Subcutaneous adipose tissue (tissue), 4 donors: ENCODE data around the gene SPTY2D1. TPM values are rescaled to one million over a fixed set of nuclear protein-coding genes. Genes with fewer than 3 reads are reported as not detected.

ENCODE experiments used
- total RNA-seq, 4 donors: library from RNA; depleted of rRNA; stranded (reverse); fragments of >200 nt; gene quantifications; one replicate each; pipeline ENCODE4 v1.1.0, GENCODE V29; 2016
- TF ChIP-seq, protein P1 (sequence below): fragments of 450-650 bp; IDR thresholded peaks from one replicate; pipeline ENCODE4 v1.5.1; 2016; ENCODE audit warnings: low read depth, mild to moderate bottlenecking, control low read depth, antibody characterized with exemption, moderate library complexity

The SPTY2D1 gene
- total RNA-seq, 4 donors from 2014 or later: 16.7 to 22.6 (median 20.2) TPM

DNA sequence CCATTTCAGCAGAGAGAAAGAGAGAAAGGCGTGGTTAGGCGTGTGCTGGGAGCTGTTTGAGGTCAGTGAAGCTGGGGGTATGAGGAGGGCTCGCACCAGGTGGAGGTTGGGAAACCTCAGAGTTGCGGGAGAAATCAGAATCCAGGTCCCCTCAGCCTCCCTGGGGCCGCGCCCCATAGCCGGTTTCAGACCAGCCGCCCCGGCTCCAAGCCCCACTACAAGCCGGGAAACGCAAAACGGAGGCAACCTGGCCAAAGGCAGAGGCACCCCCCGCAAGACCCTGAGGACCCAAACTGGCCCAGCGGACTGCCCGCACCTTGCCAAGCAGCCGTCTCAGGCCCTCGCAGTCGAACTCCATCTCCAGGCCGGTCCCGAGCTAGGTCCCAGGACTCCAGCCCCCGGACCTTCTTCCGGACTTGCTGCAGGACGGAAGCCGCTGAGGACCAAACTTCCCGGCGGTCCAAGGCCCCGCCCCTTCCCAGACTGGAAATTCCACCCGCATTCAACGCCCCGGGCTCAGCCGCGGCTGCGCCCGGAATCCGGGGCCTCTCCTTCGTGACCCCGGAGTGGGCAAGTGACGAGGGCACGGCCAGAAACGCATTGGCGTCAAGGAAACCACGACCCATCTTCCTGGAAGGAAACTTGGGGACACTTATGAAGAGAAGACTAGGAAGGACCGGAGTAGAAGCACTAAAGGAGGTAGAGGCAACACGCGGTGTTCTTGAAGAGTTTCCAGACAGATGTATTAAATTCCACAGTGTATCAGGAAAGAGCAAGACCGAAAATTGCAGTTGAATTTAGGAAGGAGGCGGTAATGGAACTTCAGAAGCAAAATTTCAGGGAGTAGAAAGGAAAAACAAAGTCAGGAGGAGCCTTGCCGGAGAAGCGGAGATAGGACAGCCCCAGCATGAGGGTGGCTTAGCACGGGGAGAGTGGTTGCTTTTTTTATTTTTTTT is 45.6 kb downstream of the SPTY2D1 start, which contains the start of gene UEVLD:
Gene UEVLD, minus strand, starts transcription at position 438 of the 956 bp plus-strand sequence. Its CDS starts 80 bp downstream, at position 358.
- TF ChIP-seq, protein P1, sequence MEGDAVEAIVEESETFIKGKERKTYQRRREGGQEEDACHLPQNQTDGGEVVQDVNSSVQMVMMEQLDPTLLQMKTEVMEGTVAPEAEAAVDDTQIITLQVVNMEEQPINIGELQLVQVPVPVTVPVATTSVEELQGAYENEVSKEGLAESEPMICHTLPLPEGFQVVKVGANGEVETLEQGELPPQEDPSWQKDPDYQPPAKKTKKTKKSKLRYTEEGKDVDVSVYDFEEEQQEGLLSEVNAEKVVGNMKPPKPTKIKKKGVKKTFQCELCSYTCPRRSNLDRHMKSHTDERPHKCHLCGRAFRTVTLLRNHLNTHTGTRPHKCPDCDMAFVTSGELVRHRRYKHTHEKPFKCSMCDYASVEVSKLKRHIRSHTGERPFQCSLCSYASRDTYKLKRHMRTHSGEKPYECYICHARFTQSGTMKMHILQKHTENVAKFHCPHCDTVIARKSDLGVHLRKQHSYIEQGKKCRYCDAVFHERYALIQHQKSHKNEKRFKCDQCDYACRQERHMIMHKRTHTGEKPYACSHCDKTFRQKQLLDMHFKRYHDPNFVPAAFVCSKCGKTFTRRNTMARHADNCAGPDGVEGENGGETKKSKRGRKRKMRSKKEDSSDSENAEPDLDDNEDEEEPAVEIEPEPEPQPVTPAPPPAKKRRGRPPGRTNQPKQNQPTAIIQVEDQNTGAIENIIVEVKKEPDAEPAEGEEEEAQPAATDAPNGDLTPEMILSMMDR: no peak

DNA sequence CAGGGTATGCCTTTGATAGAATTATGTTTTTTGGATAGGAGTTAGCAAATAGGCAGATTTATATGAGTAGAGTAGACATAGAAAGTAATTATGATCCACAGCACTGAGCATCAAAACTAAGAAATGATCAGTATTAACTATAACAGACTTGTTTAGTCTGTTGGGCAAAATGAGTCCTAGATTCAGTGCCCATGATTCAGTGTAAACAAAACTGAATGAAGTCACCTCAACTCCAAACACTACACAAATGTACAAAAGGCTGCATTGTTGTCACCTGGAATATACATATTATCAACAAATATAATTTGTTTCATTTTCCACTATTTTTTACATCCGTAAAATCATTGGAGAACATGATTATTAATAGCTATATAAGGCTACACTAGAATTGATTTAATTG is 52.3 kb downstream of the SPTY2D1 start:
- TF ChIP-seq, protein P1: no peak

- TF ChIP-seq, protein P1: no peak
Observed at GRCh38 chr11:18580113-18580766, 53.9 kb downstream of the SPTY2D1 start.

- TF ChIP-seq, protein P1: no peak
Observed at GRCh38 chr11:18578975-18579598, 55.1 kb downstream of the SPTY2D1 start.

- TF ChIP-seq, protein P1: no peak
Observed at GRCh38 chr11:18575361-18575760, 58.8 kb downstream of the SPTY2D1 start.

DNA sequence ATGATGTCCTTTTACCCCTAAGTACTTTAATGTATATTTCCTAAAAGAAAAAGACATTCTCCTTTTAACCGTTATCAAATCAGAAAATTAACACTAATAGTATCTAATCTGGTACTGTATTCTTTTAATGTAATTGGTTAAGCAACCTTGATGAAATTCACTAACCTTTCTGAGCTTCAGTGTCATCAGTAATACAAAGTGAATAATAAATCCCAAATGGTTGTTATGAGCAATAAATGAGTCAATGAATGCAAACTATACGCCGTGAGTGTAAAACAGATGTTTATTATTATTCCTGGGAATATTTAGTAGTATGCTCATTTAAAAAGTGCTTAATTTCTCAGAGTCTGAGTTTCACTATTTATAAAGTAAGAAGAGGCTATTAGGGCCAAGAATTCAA is 67.1 kb downstream of the SPTY2D1 start:
- TF ChIP-seq, protein P1: no peak

DNA sequence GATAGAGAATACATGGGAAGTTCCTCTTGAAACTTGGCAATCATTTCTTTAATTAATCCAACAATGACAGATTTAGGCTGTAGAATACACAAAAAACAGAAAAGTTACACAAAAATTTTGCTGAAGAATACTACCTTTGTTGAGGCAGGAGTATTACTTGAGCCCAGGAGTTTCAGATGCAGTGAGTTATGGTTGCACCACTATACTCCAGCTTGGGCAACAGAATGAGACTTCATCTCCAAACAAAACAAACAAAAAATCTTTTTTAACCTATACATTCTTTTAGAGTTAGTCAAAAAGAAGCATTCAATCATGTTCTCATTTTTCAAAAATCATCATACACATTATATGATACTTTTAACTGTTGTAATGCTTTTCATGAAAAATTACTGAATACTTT is 67.7 kb downstream of the SPTY2D1 start:
- TF ChIP-seq, protein P1: no peak
